HCT116 (cell line): ENCODE results near the gene KIAA1328. TPM values are rescaled to one million over a fixed set of nuclear protein-coding genes. Genes with fewer than 3 reads are reported as not detected.
A peak's percentile ranks its signal among the peaks of the same experiment; 100 is the strongest.
"Not testable (repeated sequence)": the region's sequence is repeated elsewhere in the genome, so short reads cannot be mapped to it uniquely, and the experiment has no call there.

ENCODE experiments used
- ATAC-seq: fragments of 200-7000 bp; cut with Tn5 transposase; 2 replicates; pipeline ENCODE4 v1.9.1; 2020; ENCODE audit warnings: mild to moderate bottlenecking, moderate library complexity
- BruUV-seq: library from RNA; stranded (reverse); fragments of 400-500 nt; replicated peaks from 2 replicates; lab custom pipeline; 2021; lab: Mats Ljungman, UMichigan
- CTCF ChIA-PET: fragments of 300-600 bp; sonication (Branson Sonifier 250); formaldehyde crosslinking; loops from one replicate; lab custom pipeline; 2021; ENCODE audit warnings: antibody characterized with exemption; lab: Charles Lee
- POLR2A ChIA-PET: fragments of 300-600, 350-600 bp; sonication (Branson Sonifier 250); formaldehyde crosslinking; loops from one replicate; lab custom pipeline; 2021; ENCODE audit warnings: antibody characterized with exemption; lab: Charles Lee
- RAD21 ChIA-PET, 2 experiments: fragments of 300-600 bp; sonication (Branson Sonifier 250); formaldehyde crosslinking; loops; one replicate each; lab custom pipeline; 2023; ENCODE audit warnings: low total read pairs in 2 of 2; ENCODE audit not compliant: uncharacterized antibody in 2 of 2, unreplicated experiment in 2 of 2, low non-redundant PET in 1 of 2; lab: Charles Lee
- DNase-seq: peaks from one replicate; pipeline ENCODE4 v3.0.0-alpha.2; 2010; ENCODE audit warnings: low read depth, low spot score
- H2AFZ ChIP-seq: fragments of 200-600 bp; shearing (Covaris generic), sonication (generic); 2 replicates; pipeline ENCODE4 v1.6.1; 2017; ENCODE audit warnings: low read depth, mixed run types, mixed read lengths, antibody characterized with exemption, low read length; ENCODE audit not compliant: poor library complexity, severe bottlenecking
- H3K27ac ChIP-seq: 2 replicates; pipeline ENCODE4 v1.5.1; 2012; ENCODE audit warnings: low read depth, low read length
- H3K27me3 ChIP-seq: fragments of 200-600 bp; sonication (generic); 2 replicates; pipeline ENCODE4 v1.6.1; 2016; ENCODE audit warnings: mixed run types, low read length, mixed read lengths; ENCODE audit not compliant: insufficient read depth
- H3K36me3 ChIP-seq, 2 experiments: fragments of 200-500 bp in 1 of 2; fragments of 200-600 bp in 1 of 2; sonication (Bioruptor generic) in 1 of 2; sonication (generic) in 1 of 2; 2 replicates each; pipeline versions ENCODE4 v1.5.1 to v1.6.1; 2014 to 2016; ENCODE audit warnings: low read length in 2 of 2, inconsistent platforms in 1 of 2, mixed read lengths in 1 of 2, mixed run types in 1 of 2; ENCODE audit not compliant: insufficient read depth in 2 of 2, control insufficient read depth in 1 of 2
- H3K4me1 ChIP-seq, 2 experiments: fragments of 200-600 bp in 1 of 2; sonication (generic) in 1 of 2; 2 replicates each; pipeline versions ENCODE4 v1.5.1 to v1.6.1; 2012 to 2017; ENCODE audit warnings: low read length in 2 of 2, inconsistent platforms in 1 of 2, mild to moderate bottlenecking in 1 of 2, mixed read lengths in 1 of 2, mixed run types in 1 of 2, moderate library complexity in 1 of 2; ENCODE audit not compliant: insufficient read depth in 2 of 2, control insufficient read depth in 1 of 2
- H3K4me2 ChIP-seq: fragments of 200-600 bp; sonication (generic); 2 replicates; pipeline ENCODE4 v1.6.1; 2017; ENCODE audit warnings: mixed run types, low read length, mixed read lengths
- H3K4me3 ChIP-seq, 2 experiments: fragments of 200-600 bp in 1 of 2; sonication (generic) in 1 of 2; replicated peaks in 1 of 2; 2 replicates each; pipeline ENCODE4 v1.5.1; 2011 to 2016; ENCODE audit warnings: low read length in 2 of 2, control low read depth in 1 of 2, low read depth in 1 of 2, mild to moderate bottlenecking in 1 of 2, mixed read lengths in 1 of 2, mixed run types in 1 of 2
- H3K79me2 ChIP-seq: fragments of 200-600 bp; sonication (generic); 2 replicates; pipeline ENCODE4 v1.6.1; 2017; ENCODE audit warnings: mild to moderate bottlenecking, mixed run types, low read length, moderate library complexity, mixed read lengths; ENCODE audit not compliant: insufficient read depth
- H3K9ac ChIP-seq: fragments of 200-600 bp; sonication (generic); 2 replicates; pipeline ENCODE4 v1.6.1; 2016; ENCODE audit warnings: low read length, mixed read lengths
- H3K9me2 ChIP-seq: fragments of 200-600 bp; sonication (generic), shearing (Covaris generic); 2 replicates; pipeline ENCODE4 v1.6.1; 2017; ENCODE audit warnings: mixed run types, mild to moderate bottlenecking, moderate library complexity; ENCODE audit not compliant: insufficient read depth
- H3K9me3 ChIP-seq, 2 experiments: fragments of 200-500 bp in 1 of 2; fragments of 200-600 bp in 1 of 2; sonication (Bioruptor generic) in 1 of 2; sonication (generic) in 1 of 2; 2 replicates each; pipeline ENCODE4 v1.6.1; 2014 to 2017; ENCODE audit warnings: low read length in 2 of 2, mixed read lengths in 2 of 2, inconsistent platforms in 1 of 2, low read depth in 1 of 2, mild to moderate bottlenecking in 1 of 2, mixed run types in 1 of 2, moderate library complexity in 1 of 2; ENCODE audit not compliant: control insufficient read depth in 1 of 2, insufficient read depth in 1 of 2
- H4K20me1 ChIP-seq: fragments of 200-600 bp; sonication (generic), shearing (Covaris generic); 2 replicates; pipeline ENCODE4 v1.6.1; 2017; ENCODE audit warnings: mixed run types, mild to moderate bottlenecking, moderate library complexity; ENCODE audit not compliant: insufficient read depth
- ATF3 ChIP-seq: IDR thresholded peaks from 2 replicates; pipeline ENCODE4 v1.6.1; 2012
- CEBPB ChIP-seq: IDR thresholded peaks from 2 replicates; pipeline ENCODE4 v1.6.1; 2012; ENCODE audit warnings: low read depth
- CTCF ChIP-seq, 3 experiments: fragments of 200-600 bp in 1 of 3; sonication (generic) in 1 of 3; IDR thresholded peaks in 2 of 3; conservative IDR thresholded peaks in 1 of 3; 2 replicates each; pipeline ENCODE4 v1.5.1; 2012 to 2017; ENCODE audit warnings: low read depth in 2 of 3, low read length in 2 of 3, antibody characterized with exemption in 1 of 3, borderline replicate concordance in 1 of 3, control low read depth in 1 of 3, mild to moderate bottlenecking in 1 of 3, mixed read lengths in 1 of 3, mixed run types in 1 of 3, moderate library complexity in 1 of 3; ENCODE audit not compliant: insufficient read depth in 1 of 3
- EGR1 ChIP-seq: IDR thresholded peaks from 2 replicates; pipeline ENCODE4 v1.6.1; 2012; ENCODE audit warnings: low read depth
- FOSL1 ChIP-seq: IDR thresholded peaks from 2 replicates; pipeline ENCODE4 v1.6.1; 2012; ENCODE audit warnings: low read depth
- JUND ChIP-seq: IDR thresholded peaks from 2 replicates; pipeline ENCODE4 v1.6.1; 2012
- POLR2AphosphoS5 ChIP-seq: IDR thresholded peaks from 2 replicates; pipeline ENCODE4 v1.6.1; 2011; ENCODE audit warnings: mild to moderate bottlenecking, low read depth, low read length, moderate library complexity
- REST ChIP-seq: IDR thresholded peaks from 2 replicates; pipeline ENCODE4 v1.6.1; 2012; ENCODE audit warnings: low read depth
- SP1 ChIP-seq: IDR thresholded peaks from 2 replicates; pipeline ENCODE4 v1.6.1; 2012; ENCODE audit warnings: low read depth
- SRF ChIP-seq: IDR thresholded peaks from 2 replicates; pipeline ENCODE4 v1.6.1; 2012; ENCODE audit warnings: low read depth
- ZFX ChIP-seq: fragments of 450-650 bp; IDR thresholded peaks from 2 replicates; pipeline ENCODE4 v1.6.1; 2017
- intact Hi-C: fragments of 100-400 bp; cut with micrococcal nuclease; formaldehyde crosslinking; loops from 2 replicates; pipeline ENCODE4 v1.10.0; 2022
- total RNA-seq: library from RNA; stranded (reverse); gene quantifications from one replicate; pipeline ENCODE4 v1.2.1, GENCODE V29; 2021; ENCODE audit not compliant: unreplicated experiment

Gene KIAA1328
- total RNA-seq, 1 experiment from 2014 or later: 5.2 TPM

- H3K36me3 ChIP-seq, DNase-seq, CTCF ChIA-PET, H3K79me2 ChIP-seq: not testable (repeated sequence)
- TF ChIP-seq CTCF (IDR thresholded peaks at IDR 0.05 in 2 of 3, conservative IDR thresholded peaks at IDR 0.05 in 1 of 3; ENCODE audit: borderline replicate concordance in 1 of 3, insufficient read depth in 1 of 3, low read depth in 2 of 3, low read length in 2 of 3): peak in 2 of 3 experiments; percentile 46 to 55; a peak in 4 of 6 replicates
- TF ChIP-seq, all 23 proteins: peak for 1; not testable (repeated sequence) for 22
- RAD21 ChIA-PET, H3K9ac ChIP-seq, H4K20me1 ChIP-seq, H3K27me3 ChIP-seq, H3K9me2 ChIP-seq, H2AFZ ChIP-seq, intact Hi-C loops, H3K4me3 ChIP-seq, BruUV-seq, POLR2A ChIA-PET, H3K9me3 ChIP-seq, H3K27ac ChIP-seq, H3K4me2 ChIP-seq, H3K4me1 ChIP-seq: not testable (repeated sequence)
- ATAC-seq: peak; percentile 74
These were observed 338.0 kb downstream of the KIAA1328 start for GRCh38 chr18:37166966-37167365.

- no peaks in the 10 kb centered on the region for H3K4me1 ChIP-seq
- H3K4me3 ChIP-seq: no peak overlapping the region
- BruUV-seq: no TSS peak
- ChIA-PET CTCF (no interaction called here), RAD21 (no interaction called here), POLR2A (no interaction called here)
- H4K20me1 ChIP-seq: no peaks in the 10 kb centered on the region
- H2AFZ ChIP-seq: no peak overlapping the region
- no peaks in the 10 kb centered on the region for H3K9me3 ChIP-seq
- H3K27me3 ChIP-seq: no peaks in the 10 kb centered on the region
- no peak overlapping the region for H3K4me2 ChIP-seq
- DNase-seq (no peak), ATAC-seq (no peak)
- no peaks in the 10 kb centered on the region for H3K36me3 ChIP-seq
- intact Hi-C loops: no loop called here
- H3K27ac ChIP-seq: no peak overlapping the region
- no peak overlapping the region for H3K9ac ChIP-seq
- H3K79me2 ChIP-seq: no peaks in the 10 kb centered on the region
- no peaks in the 10 kb centered on the region for H3K9me2 ChIP-seq
- TF ChIP-seq CTCF (IDR thresholded peaks at IDR 0.05 in 2 of 3, conservative IDR thresholded peaks at IDR 0.05 in 1 of 3; ENCODE audit: borderline replicate concordance in 1 of 3, insufficient read depth in 1 of 3, low read depth in 2 of 3, low read length in 2 of 3) (no peak), SP1 (no peak), ZFX (no peak), POLR2AphosphoS5 (no peak), SRF (no peak), CEBPB (no peak), JUND (no peak), EGR1 (no peak), ATF3 (no peak), FOSL1 (no peak), REST (no peak)
These were observed 342.1 kb downstream of the KIAA1328 start for GRCh38 chr18:37170984-37171383.
